Cardiac septum (tissue), 1 donor: ENCODE data around the gene LMX1B. TPM values are rescaled to one million over a fixed set of nuclear protein-coding genes. Genes with fewer than 3 reads are reported as not detected.
"Not testable (repeated sequence)": the region's sequence is repeated elsewhere in the genome, so short reads cannot be mapped to it uniquely, and the experiment has no call there.

ENCODE experiments used
- DNase-seq: peaks from one replicate; pipeline ENCODE4 v3.0.0-alpha.2; 2020; ENCODE audit warnings: low spot score
- intact Hi-C: fragments of 100-400 bp; cut with DNase I; formaldehyde crosslinking; loops from one replicate; pipeline ENCODE4 v1.14.0; 2022
- total RNA-seq: library from RNA; stranded (reverse); fragmentation: NEBNext Ultra II Directional; extraction: Animal tissue kit (Norgen Biotek cat#: 25700); gene quantifications from one replicate; pipeline ENCODE4 v1.2.1, GENCODE V29; 2021
- donor health status: DM: no; HTN: no; CAD: no.

LMX1B gene
- total RNA-seq, 1 donor from 2014 or later = 0.62 TPM

GRCh38 chr9:126701813-126702140, 88.0 kb downstream of the LMX1B start:
- intact Hi-C loops = no loop called here
- DNase-seq = no peak

GRCh38 chr9:126702151-126703001, 88.6 kb downstream of the LMX1B start:
- peak; percentile 59 for DNase-seq
- intact Hi-C loops = no loop called here

GRCh38 chr9:126703002-126703865, 89.5 kb downstream of the LMX1B start:
- no peak for DNase-seq
- intact Hi-C loops = no loop called here

- intact Hi-C loops = no loop called here
- DNase-seq = no peak
These were observed 90.1 kb downstream of the LMX1B start for GRCh38 chr9:126703866-126704156.

- intact Hi-C loops = no loop called here
- no peak for DNase-seq
These were observed 90.6 kb downstream of the LMX1B start for GRCh38 chr9:126704157-126704891.

- intact Hi-C loops = loop anchor here (1.0 kb wide), 1 partner anchor 76 kb away; no protein-coding TSS in a partner anchor
These were observed 91.4 kb downstream of the LMX1B start for GRCh38 chr9:126704892-126705766.

DNA sequence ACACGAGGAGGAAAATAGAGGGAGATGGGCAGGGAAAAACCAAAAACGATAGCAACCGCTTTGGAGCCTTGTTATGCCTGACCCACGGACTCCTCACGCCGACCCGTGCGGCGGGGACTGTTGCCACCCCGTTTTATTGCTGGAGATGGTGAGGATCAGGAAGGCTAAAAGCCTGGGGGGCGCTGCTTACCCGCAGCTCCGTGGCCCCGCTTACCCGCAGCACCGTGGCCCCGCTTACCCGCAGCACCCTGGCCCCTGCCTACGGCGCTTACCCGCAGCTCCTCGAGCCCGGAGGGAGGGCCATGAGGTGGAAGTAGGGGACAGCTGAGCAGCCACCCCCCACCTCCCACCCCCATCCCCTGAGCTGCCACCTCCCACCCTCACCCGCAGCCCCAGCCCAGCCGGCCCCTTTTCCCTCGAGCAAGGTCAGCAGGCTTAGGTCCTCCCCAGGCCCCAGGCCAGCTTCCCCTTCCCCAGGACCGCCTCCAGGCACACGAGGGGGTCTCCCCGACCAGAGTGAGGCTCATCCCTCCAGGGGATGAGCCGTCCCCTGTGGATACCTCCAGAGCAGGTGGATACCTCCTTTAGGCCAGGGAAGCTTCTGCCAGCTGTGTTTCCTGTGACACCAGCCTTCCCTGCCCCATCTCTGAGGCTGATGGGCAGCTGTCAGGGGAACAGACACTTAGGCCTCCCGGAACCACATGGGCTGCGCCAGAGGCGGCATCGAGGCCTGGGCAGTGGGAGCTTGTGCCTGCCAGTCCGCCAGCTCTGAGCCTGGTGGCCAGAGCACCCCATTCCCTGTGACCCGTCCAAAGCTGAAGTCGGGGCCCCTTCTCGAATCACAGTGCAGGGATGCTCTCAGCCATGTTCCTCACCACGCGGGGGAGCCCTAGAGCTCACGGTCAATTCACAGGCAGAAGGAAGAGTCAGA, 92.3 kb downstream of the LMX1B start:
- intact Hi-C loops = loop anchor here (1.0 kb wide), 1 partner anchor 75 kb away; no protein-coding TSS in a partner anchor
- DNase-seq = no peak

More at GRCh38 chr9:126704892-126705766, 91.4 kb downstream of the LMX1B start:
- no peak for DNase-seq

- intact Hi-C loops = no loop called here
- no peak for DNase-seq
These were observed 92.9 kb downstream of the LMX1B start for GRCh38 chr9:126706698-126707053.

DNA sequence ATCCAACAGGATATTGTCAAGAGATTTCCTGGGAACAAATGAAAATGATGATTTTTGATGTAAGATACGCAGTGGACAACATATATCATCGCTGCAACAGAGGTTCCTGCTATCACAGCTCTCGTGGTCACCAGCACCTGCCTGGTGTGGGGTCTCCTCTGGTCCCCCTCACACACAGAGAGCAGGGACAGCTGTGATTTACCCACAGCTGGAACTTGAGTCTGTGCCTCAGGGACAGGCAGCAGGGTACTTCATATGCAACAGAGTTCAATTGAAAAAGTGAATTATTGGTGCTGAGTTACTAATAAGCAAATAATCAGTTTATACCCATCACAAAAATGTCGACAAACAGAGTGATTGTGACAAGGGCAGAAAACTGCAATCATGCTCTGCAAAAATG, 93.4 kb downstream of the LMX1B start:
- DNase-seq = no peak
- intact Hi-C loops = no loop called here

GRCh38 chr9:126707712-126708111, 94.0 kb downstream of the LMX1B start:
- DNase-seq, intact Hi-C loops: not testable (repeated sequence)

GRCh38 chr9:126708178-126708577, 94.5 kb downstream of the LMX1B start:
- intact Hi-C loops = no loop called here
- DNase-seq = no peak

DNA sequence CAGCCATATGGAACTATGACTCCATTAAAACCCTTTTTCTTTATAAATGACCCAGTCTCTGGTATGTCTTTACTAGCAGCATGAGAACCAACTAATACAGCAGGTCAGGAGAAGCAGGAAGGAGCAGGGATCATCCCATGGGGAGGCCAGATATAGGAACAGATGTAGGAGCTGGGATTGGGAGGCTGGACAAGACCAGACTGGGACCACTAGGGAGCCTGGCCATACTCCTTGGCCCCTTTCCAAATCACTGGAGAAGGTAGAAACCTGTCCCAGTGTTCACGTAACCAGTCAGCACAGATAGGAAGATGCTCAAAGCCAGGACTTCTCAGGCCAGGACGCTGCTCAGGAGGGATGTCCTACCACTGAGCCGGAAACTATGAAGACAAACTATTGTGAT, 95.5 kb downstream of the LMX1B start:
- intact Hi-C loops = no loop called here
- no peak for DNase-seq

DNA sequence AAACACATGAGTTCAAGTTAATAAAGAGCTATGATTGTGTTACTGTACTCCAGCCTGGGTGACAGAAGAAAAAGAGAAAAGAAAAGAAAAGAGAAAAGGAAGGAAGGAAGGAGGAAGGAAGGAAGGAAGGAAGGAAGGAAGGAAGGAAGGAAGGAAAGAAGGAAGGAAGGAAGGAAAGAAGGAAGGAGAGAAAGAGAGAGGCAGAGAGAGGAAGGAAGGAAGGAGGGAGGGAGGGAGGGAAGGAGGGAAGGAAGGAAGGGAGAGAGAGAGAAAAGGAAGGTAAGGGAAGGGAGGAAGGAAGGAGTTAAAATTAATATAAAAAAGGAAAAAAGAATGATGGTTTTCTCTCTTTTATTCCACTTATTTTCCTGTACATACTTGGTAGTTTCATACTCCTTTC, 101.7 kb downstream of the LMX1B start:
- intact Hi-C loops = no loop called here

GRCh38 chr9:126717441-126717840, 103.7 kb downstream of the LMX1B start:
- DNase-seq, intact Hi-C loops: not testable (repeated sequence)

More for the DNA sequence above, 101.7 kb downstream of the LMX1B start:
- no peak for DNase-seq

- no peak for DNase-seq
- intact Hi-C loops = no loop called here
These were observed 105.9 kb downstream of the LMX1B start for GRCh38 chr9:126719618-126720031.

- intact Hi-C loops = no loop called here
- no peak for DNase-seq
These were observed 106.3 kb downstream of the LMX1B start for GRCh38 chr9:126720036-126720435.

- intact Hi-C loops = no loop called here
These were observed 107.2 kb downstream of the LMX1B start for GRCh38 chr9:126720661-126721563.

More at GRCh38 chr9:126720661-126721563, 107.2 kb downstream of the LMX1B start:
- no peak for DNase-seq
